SK-N-SH (cell line): Measurements from ENCODE around the gene SIK2. TPM values are rescaled to one million over a fixed set of nuclear protein-coding genes. Genes with fewer than 3 reads are reported as not detected.
A peak's percentile ranks its signal among the peaks of the same experiment; 100 is the strongest.

Experiments
- CTCF ChIA-PET: fragments of 300-600, 350-600 bp; formaldehyde crosslinking; extraction: SDS; loops from one replicate; lab custom pipeline; 2021; lab: Yijun Ruan, JAX
- POLR2A ChIA-PET: fragments of 350-600 bp; sonication (Branson Sonifier 250); formaldehyde crosslinking; extraction: SDS; loops from one replicate; lab custom pipeline; 2020; ENCODE audit warnings: antibody characterized with exemption, inconsistent platforms; lab: Yijun Ruan, JAX
- DNase-seq: peaks from one replicate; pipeline ENCODE4 v3.0.0; 2012
- H2AFZ ChIP-seq: fragments of 200-600 bp; sonication (generic); 2 replicates; pipeline ENCODE4 v1.8.1; 2016; ENCODE audit warnings: antibody characterized with exemption, mild to moderate bottlenecking, low read depth
- H3F3A ChIP-seq: fragments of 200-600 bp; sonication (generic); replicated peaks from 2 replicates; pipeline ENCODE3; 2016; ENCODE audit warnings: antibody characterized with exemption, mild to moderate bottlenecking; ENCODE audit not compliant: insufficient read depth
- H3K27ac ChIP-seq, 2 experiments: fragments of 200-500 bp in 1 of 2; fragments of 200-600 bp in 1 of 2; sonication (Bioruptor generic) in 1 of 2; sonication (generic), shearing (Covaris generic) in 1 of 2; 2 replicates each; pipeline versions ENCODE4 v1.5.1 to v1.6.1; 2014 to 2016; ENCODE audit warnings: low read depth in 2 of 2, inconsistent platforms in 1 of 2, low read length in 1 of 2, mild to moderate bottlenecking in 1 of 2, mixed read lengths in 1 of 2
- H3K27me3 ChIP-seq: fragments of 200-600 bp; sonication (generic), shearing (Covaris generic); 2 replicates; pipeline ENCODE4 v1.6.1; 2016; ENCODE audit warnings: mixed run types; ENCODE audit not compliant: insufficient read depth
- H3K36me3 ChIP-seq, 2 experiments: fragments of 200-500 bp in 1 of 2; fragments of 200-600 bp in 1 of 2; sonication (Bioruptor generic) in 1 of 2; sonication (generic) in 1 of 2; replicated peaks in 1 of 2; 2 replicates each; pipeline versions ENCODE3 to v1.5.1; 2014 to 2016; ENCODE audit warnings: low read length in 1 of 2, mild to moderate bottlenecking in 1 of 2; ENCODE audit not compliant: insufficient read depth in 2 of 2, control insufficient read depth in 1 of 2
- H3K4me1 ChIP-seq, 2 experiments: fragments of 200-500 bp in 1 of 2; fragments of 200-600 bp in 1 of 2; sonication (Bioruptor generic) in 1 of 2; sonication (generic), shearing (Covaris generic) in 1 of 2; 2 replicates each; pipeline versions ENCODE4 v1.5.1 to v1.6.1; 2014 to 2016; ENCODE audit warnings: low read depth in 1 of 2, low read length in 1 of 2, mixed run types in 1 of 2; ENCODE audit not compliant: insufficient read depth in 2 of 2, control insufficient read depth in 1 of 2
- H3K4me2 ChIP-seq: fragments of 200-600 bp; sonication (generic), shearing (Covaris generic); 2 replicates; pipeline ENCODE4 v1.6.1; 2017; ENCODE audit warnings: mixed run types
- H3K4me3 ChIP-seq, 2 experiments: fragments of 200-500 bp in 1 of 2; fragments of 200-600 bp in 1 of 2; sonication (Bioruptor generic) in 1 of 2; sonication (generic), shearing (Covaris generic) in 1 of 2; 2 replicates each; pipeline versions ENCODE4 v1.5.1 to v1.8.1; 2014 to 2016; ENCODE audit warnings: low read depth in 2 of 2, inconsistent platforms in 1 of 2, low read length in 1 of 2, mild to moderate bottlenecking in 1 of 2, mixed read lengths in 1 of 2, moderate library complexity in 1 of 2
- H3K79me2 ChIP-seq: fragments of 200-600 bp; sonication (generic); 2 replicates; pipeline ENCODE4 v1.8.1; 2017; ENCODE audit warnings: mild to moderate bottlenecking; ENCODE audit not compliant: insufficient read depth
- H3K9ac ChIP-seq: fragments of 200-600 bp; sonication (generic); 2 replicates; pipeline ENCODE4 v1.6.1; 2017; ENCODE audit warnings: mixed run types
- H3K9me2 ChIP-seq: fragments of 200-600 bp; sonication (generic); 2 replicates; pipeline ENCODE4 v1.6.1; 2017; ENCODE audit warnings: mixed run types
- H3K9me3 ChIP-seq: fragments of 200-600 bp; sonication (generic); 2 replicates; pipeline ENCODE4 v1.6.1; 2017; ENCODE audit warnings: mixed run types, mild to moderate bottlenecking, moderate library complexity
- H4K20me1 ChIP-seq: fragments of 200-600 bp; sonication (generic); 2 replicates; pipeline ENCODE4 v1.6.1; 2017; ENCODE audit warnings: mild to moderate bottlenecking, mixed run types; ENCODE audit not compliant: insufficient read depth
- ELF1 ChIP-seq: IDR thresholded peaks from 2 replicates; pipeline ENCODE4 v1.4.0; 2012
- EP300 ChIP-seq, 2 experiments: IDR thresholded peaks; 2 replicates each; pipeline versions ENCODE4 v1.4.0 to v1.6.1; 2012; ENCODE audit warnings: borderline replicate concordance in 1 of 2, low read depth in 1 of 2, low read length in 1 of 2
- FOXM1 ChIP-seq: IDR thresholded peaks from 2 replicates; pipeline ENCODE4 v1.4.0; 2012; ENCODE audit warnings: low read depth, mild to moderate bottlenecking
- POLR2AphosphoS5 ChIP-seq: IDR thresholded peaks from 2 replicates; pipeline ENCODE4 v1.6.1; 2012; ENCODE audit warnings: low read depth, low read length
- RCOR1 ChIP-seq: fragments of 150-350 bp; IDR thresholded peaks from 2 replicates; pipeline ENCODE4 v1.6.1; 2017; ENCODE audit warnings: antibody characterized with exemption, low read length
- RFX5 ChIP-seq: IDR thresholded peaks from 2 replicates; pipeline ENCODE4 v1.6.1; 2012; ENCODE audit warnings: mild to moderate bottlenecking, improper control_type of control experiment, low read length
- SIN3A ChIP-seq: IDR thresholded peaks from 2 replicates; pipeline ENCODE4 v1.6.1; 2012; ENCODE audit warnings: low read depth, mild to moderate bottlenecking, low read length, moderate library complexity, borderline replicate concordance
- SMC3 ChIP-seq: IDR thresholded peaks from 2 replicates; pipeline ENCODE4 v1.6.1; 2012; ENCODE audit warnings: low read depth, low read length, improper control_type of control experiment
- YY1 ChIP-seq: IDR thresholded peaks from 2 replicates; pipeline ENCODE4 v1.4.0; 2012; ENCODE audit warnings: low read depth, mild to moderate bottlenecking
- WGBS: methylation state at CpG from one replicate; pipeline ENCODE4 v1.1.6; 2017; ENCODE audit warnings: low lambda C conversion rate; 5-methylcytosine and 5-hydroxymethylcytosine counted together
- polyA plus RNA-seq, 3 experiments: library from polyadenylated mRNA; depleted of rRNA; stranded (reverse); fragments of >200 nt; gene quantifications; 2 replicates each; pipeline ENCODE4 v1.2.3, GENCODE V29; 2012
- TF ChIP-seq, protein P1 (sequence below): fragments of 150-350 bp; IDR thresholded peaks from 2 replicates; pipeline ENCODE4 v1.6.1; 2017; ENCODE audit warnings: antibody characterized with exemption, low read length, low read depth, borderline replicate concordance

SIK2 gene
- polyA plus RNA-seq, 1 of the 3 experiments (the other 2 are of a cell fraction) = 8.9 TPM

DNA sequence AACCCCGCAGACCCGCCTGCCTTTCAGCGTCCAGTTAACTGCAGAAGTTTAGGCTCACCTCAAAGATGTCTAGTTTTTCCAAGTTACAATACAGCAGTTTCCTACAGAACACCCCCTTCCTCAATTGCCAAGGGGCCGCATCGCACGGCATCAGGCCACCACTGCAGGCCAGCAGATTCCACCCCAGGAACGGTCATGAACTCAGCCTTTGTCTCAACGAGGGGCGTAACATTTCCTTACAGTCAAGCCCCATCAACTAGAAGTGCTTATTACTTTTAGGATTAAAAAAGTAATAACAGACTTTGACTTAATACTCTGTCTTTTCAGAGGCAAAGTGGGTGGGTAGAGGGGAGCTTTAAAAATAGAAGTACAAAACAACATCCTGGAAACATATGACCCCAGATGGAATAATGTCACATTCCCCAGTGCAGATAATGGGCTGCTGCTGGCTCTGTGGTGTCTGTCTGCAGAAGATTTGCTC lies 127.6 kb downstream of the SIK2 start (continued):
- TF ChIP-seq SMC3 (no peak), ELF1 (no peak), POLR2AphosphoS5 (no peak; the same call in 1 of the 2 replicates), SIN3A (no peak), EP300 (IDR thresholded peaks at IDR 0.05; ENCODE audit: borderline replicate concordance in 1 of 2, low read depth in 1 of 2, low read length in 1 of 2) (no peak), RFX5 (no peak), YY1 (no peak), FOXM1 (no peak)

DNA sequence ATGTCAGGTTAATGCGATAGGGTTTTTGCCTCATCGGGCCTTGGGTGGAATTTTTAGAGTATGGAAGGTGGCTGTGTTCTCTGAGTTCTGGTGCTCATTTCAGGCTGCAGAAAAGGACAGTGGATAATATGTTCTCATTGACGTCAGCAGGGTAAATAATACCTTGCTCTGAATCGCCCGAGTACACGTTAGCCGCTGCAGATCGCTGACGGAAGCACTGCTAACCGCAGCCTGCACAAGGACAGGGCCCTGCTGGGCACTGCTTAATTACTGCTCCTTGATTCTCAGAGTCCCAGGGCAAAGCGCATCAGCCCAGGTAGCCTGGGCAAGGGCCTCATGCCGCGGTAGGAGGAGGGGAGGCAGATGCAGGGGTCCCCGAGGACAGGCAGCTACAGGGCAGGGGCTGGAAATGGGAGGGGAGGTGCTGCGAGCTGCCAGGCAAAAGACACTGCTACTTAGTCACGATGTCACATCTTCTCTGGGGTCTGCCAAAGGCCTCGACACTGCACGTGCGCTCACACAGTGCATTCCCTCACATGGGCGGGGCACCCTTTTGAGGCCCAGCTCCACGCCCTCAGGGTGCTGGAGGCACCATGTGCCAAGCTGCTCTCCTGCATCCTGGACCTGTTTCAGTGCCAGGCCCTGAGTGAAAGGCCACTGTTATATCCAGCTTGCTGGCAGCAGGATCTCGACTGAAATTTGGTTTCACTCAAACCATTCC lies 128.8 kb downstream of the SIK2 start:
- Histone ChIP-seq H3K79me2 (no peaks in the 10 kb centered on the region), H3K4me3 (no peak overlapping the region), H3K9me2 (no peaks in the 10 kb centered on the region), H3F3A (peaks cover 14% of the 10 kb centered on the region), H3K27ac (no peak overlapping the region; a peak in 1 of 4 replicates), H3K9ac (no peak overlapping the region), H3K4me1 (peaks cover 35 to 62% of the 10 kb centered on the region in 2 experiments), H3K9me3 (no peaks in the 10 kb centered on the region), H3K27me3 (no peaks in the 10 kb centered on the region), H4K20me1 (no peaks in the 10 kb centered on the region), H3K4me2 (no peak overlapping the region), H3K36me3 (peaks cover 9 to 18% of the 10 kb centered on the region in 2 experiments), H2AFZ (no peak overlapping the region)
- TF ChIP-seq, protein P1, sequence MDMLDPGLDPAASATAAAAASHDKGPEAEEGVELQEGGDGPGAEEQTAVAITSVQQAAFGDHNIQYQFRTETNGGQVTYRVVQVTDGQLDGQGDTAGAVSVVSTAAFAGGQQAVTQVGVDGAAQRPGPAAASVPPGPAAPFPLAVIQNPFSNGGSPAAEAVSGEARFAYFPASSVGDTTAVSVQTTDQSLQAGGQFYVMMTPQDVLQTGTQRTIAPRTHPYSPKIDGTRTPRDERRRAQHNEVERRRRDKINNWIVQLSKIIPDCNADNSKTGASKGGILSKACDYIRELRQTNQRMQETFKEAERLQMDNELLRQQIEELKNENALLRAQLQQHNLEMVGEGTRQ = no peak
- peak; percentile 37; the same call in 1 of the 2 replicates for TF ChIP-seq RCOR1
- DNase-seq = peak; percentile 49
- CTCF ChIA-PET = interaction anchor here (0.6 to 0.9 kb wide), 2 partner anchors 46 to 1342 kb away, joined by 3 read pairs; no protein-coding TSS in a partner anchor
- WGBS = 91% methylated on average over 18 of the region's 22 CpGs
- POLR2A ChIA-PET = no interaction called here

GRCh38 chr11:111731821-111732220 lies 129.6 kb downstream of the SIK2 start:
- Histone ChIP-seq H3K27me3 (no peaks in the 10 kb centered on the region), H3K4me3 (no peak overlapping the region), H4K20me1 (no peaks in the 10 kb centered on the region), H3F3A (peaks cover 22% of the 10 kb centered on the region), H3K79me2 (no peaks in the 10 kb centered on the region), H3K27ac (no peak overlapping the region; a peak in 1 of 4 replicates), H3K9ac (no peak overlapping the region), H3K4me1 (peaks cover 43 to 70% of the 10 kb centered on the region in 2 experiments), H3K9me2 (no peaks in the 10 kb centered on the region), H2AFZ (no peak overlapping the region), H3K36me3 (peaks cover under 1 to 10% of the 10 kb centered on the region in 2 experiments), H3K9me3 (no peaks in the 10 kb centered on the region), H3K4me2 (no peak overlapping the region)
- CTCF ChIA-PET = interaction anchor here (0.7 to 1.5 kb wide), 3 partner anchors 32 to 127 kb away, joined by 3 to 7 read pairs (median 3); no protein-coding TSS in a partner anchor
- TF ChIP-seq, protein P1 = no peak
- no peak for TF ChIP-seq SMC3
- POLR2A ChIA-PET = interaction anchor here (0.9 kb wide), 1 partner anchor 43 kb away, joined by 3 read pairs; no protein-coding TSS in a partner anchor
- no peak for DNase-seq
- WGBS = 95% methylated on average over 3 of the region's 5 CpGs
